PC-9 (cell line): ENCODE data around the gene FGF12. TPM values are rescaled to one million over a fixed set of nuclear protein-coding genes. Genes with fewer than 3 reads are reported as not detected.

Experiments
- BruUV-seq: library from RNA; stranded (reverse); fragments of 400-500 nt; replicated peaks from 2 replicates; lab custom pipeline; 2021; lab: Mats Ljungman, UMichigan
- CTCF ChIA-PET: fragments of 300-600 bp; sonication (Branson Sonifier 250); formaldehyde crosslinking; loops from one replicate; lab custom pipeline; 2022; ENCODE audit warnings: antibody characterized with exemption; lab: Charles Lee
- POLR2A ChIA-PET: fragments of 300-600 bp; sonication (Branson Sonifier 250); formaldehyde crosslinking; loops from one replicate; lab custom pipeline; 2022; ENCODE audit warnings: antibody characterized with exemption; ENCODE audit not compliant: unreplicated experiment; lab: Charles Lee
- DNase-seq, 2 experiments: peaks; one replicate each; pipeline versions ENCODE4 v3.0.0 to v3.0.0-alpha.2; 2015 to 2022; ENCODE audit warnings: mixed read lengths in 1 of 2
- H2AFZ ChIP-seq: fragments of 200-600 bp; sonication (generic); 2 replicates; pipeline ENCODE4 v1.8.1; 2017; ENCODE audit warnings: antibody characterized with exemption
- H3F3A ChIP-seq: fragments of 200-600 bp; sonication (generic); 2 replicates; pipeline ENCODE4 v1.8.1; 2017; ENCODE audit warnings: antibody characterized with exemption, mild to moderate bottlenecking, low read depth; ENCODE audit not compliant: insufficient read depth
- H3K27ac ChIP-seq: fragments of 200-600 bp; sonication (generic); 2 replicates; pipeline ENCODE4 v1.6.1; 2016; ENCODE audit warnings: mixed run types
- H3K27me3 ChIP-seq: fragments of 200-600 bp; sonication (generic); 2 replicates; pipeline ENCODE4 v1.6.1; 2016; ENCODE audit warnings: low read depth, mixed run types; ENCODE audit not compliant: insufficient read depth
- H3K36me3 ChIP-seq: fragments of 200-600 bp; sonication (generic); 2 replicates; pipeline ENCODE4 v1.6.1; 2016; ENCODE audit warnings: low read depth, mixed run types
- H3K4me1 ChIP-seq: fragments of 200-600 bp; sonication (generic); replicated peaks from 2 replicates; pipeline ENCODE4 v1.6.1; 2016; ENCODE audit warnings: mixed run types; ENCODE audit not compliant: insufficient read depth
- H3K4me2 ChIP-seq: fragments of 200-600 bp; sonication (generic); 2 replicates; pipeline ENCODE4 v1.6.1; 2017; ENCODE audit warnings: mixed run types
- H3K4me3 ChIP-seq: fragments of 200-600 bp; sonication (generic); 2 replicates; pipeline ENCODE4 v1.6.1; 2016; ENCODE audit warnings: mixed run types
- H3K79me2 ChIP-seq: fragments of 200-600 bp; sonication (generic); 2 replicates; pipeline ENCODE4 v1.6.1; 2017; ENCODE audit warnings: low read depth, mixed run types
- H3K9me2 ChIP-seq: fragments of 200-600 bp; sonication (generic); 2 replicates; pipeline ENCODE4 v1.8.1; 2017; ENCODE audit warnings: mild to moderate bottlenecking; ENCODE audit not compliant: insufficient read depth
- H3K9me3 ChIP-seq: fragments of 200-600 bp; sonication (generic); 2 replicates; pipeline ENCODE4 v1.8.1; 2016; ENCODE audit warnings: low read depth; ENCODE audit not compliant: insufficient read depth
- H4K20me1 ChIP-seq: fragments of 200-600 bp; sonication (generic); 2 replicates; pipeline ENCODE4 v1.8.1; 2017; ENCODE audit not compliant: insufficient read depth
- CTCF ChIP-seq: fragments of 200-600 bp; sonication (generic); conservative IDR thresholded peaks from 2 replicates; pipeline ENCODE4 v1.6.1; 2017; ENCODE audit warnings: mixed run types, antibody characterized with exemption, mild to moderate bottlenecking, moderate library complexity
- EZH2 ChIP-seq: fragments of 200-600 bp; sonication (generic); IDR thresholded peaks from 2 replicates; pipeline ENCODE4 v1.8.0; 2017; ENCODE audit warnings: antibody characterized with exemption, low read depth
- intact Hi-C: fragments of 100-400 bp; cut with micrococcal nuclease; formaldehyde crosslinking; loops from one replicate; pipeline ENCODE4 v1.10.0; 2022; ENCODE audit not compliant: unreplicated experiment
- total RNA-seq: library from RNA; stranded (reverse); gene quantifications from 2 replicates; pipeline ENCODE4 v1.2.3, GENCODE V29; 2021

FGF12 gene
- total RNA-seq, 1 experiment from 2014 or later: 10.9 TPM

- intact Hi-C loops: no loop called here
Measured at GRCh38 chr3:192570315-192570714, 157.0 kb downstream of the FGF12 start.

DNA sequence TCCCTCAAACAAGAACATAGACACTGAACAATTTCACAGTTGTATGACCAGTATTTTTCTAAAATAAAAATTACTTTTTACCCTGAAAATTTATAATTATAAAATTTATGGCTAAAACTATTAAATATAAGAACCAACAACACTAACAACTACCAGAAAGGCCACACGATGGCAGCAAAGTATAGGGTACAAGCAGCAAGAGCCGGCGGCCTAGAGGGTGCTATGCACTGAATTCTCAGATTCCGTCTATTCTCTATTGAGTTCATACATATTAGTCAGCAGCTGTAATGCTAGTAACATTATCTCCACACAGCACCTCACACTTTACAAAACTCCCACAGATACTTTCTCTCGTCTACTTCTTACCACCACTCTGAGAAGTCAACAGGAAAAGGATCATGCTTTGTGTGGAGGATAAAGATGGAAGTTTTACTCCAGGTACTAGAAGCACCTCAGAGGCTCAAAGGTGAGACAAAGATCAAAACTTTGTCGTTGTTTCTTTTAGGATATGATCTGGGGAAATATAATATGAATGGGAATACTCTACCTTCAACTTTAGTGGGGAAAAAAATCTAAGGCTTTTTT, 160.5 kb downstream of the FGF12 start:
- POLR2A ChIA-PET: interaction anchor here (0.6 kb wide), 1 partner anchor 203 kb away, joined by 5 read pairs; no protein-coding TSS in a partner anchor
- Histone ChIP-seq H4K20me1 (no peaks in the 10 kb centered on the region), H3K36me3 (no peaks in the 10 kb centered on the region), H3K27me3 (no peaks in the 10 kb centered on the region), H3K9me2 (no peaks in the 10 kb centered on the region), H3K79me2 (no peaks in the 10 kb centered on the region), H2AFZ (no peak overlapping the region), H3K4me1 (peaks cover 4% of the 10 kb centered on the region; the same call in 1 of the 2 replicates), H3K4me3 (no peak overlapping the region), H3F3A (no peaks in the 10 kb centered on the region), H3K9me3 (no peaks in the 10 kb centered on the region), H3K4me2 (peak overlapping the region; percentile 22), H3K27ac (no peak overlapping the region)
- CTCF ChIA-PET: interaction anchor here (0.7 to 1.9 kb wide), 2 partner anchors 206 to 1004 kb away, joined by 3 to 7 read pairs; no protein-coding TSS in a partner anchor
- DNase-seq: peak; percentile 73 to 79
- TF ChIP-seq CTCF (peak; percentile 95), EZH2 (no peak)
- BruUV-seq: no TSS peak
- intact Hi-C loops: loop anchor here (1.0 to 10.0 kb wide), 7 partner anchors 99 to 1006 kb away; no protein-coding TSS in a partner anchor

More at GRCh38 chr3:192570315-192570714, 157.0 kb downstream of the FGF12 start:
- Histone ChIP-seq H3K4me2 (peak overlapping the region; percentile 8; the same call in 1 of the 2 replicates), H3K9me3 (no peaks in the 10 kb centered on the region), H3K27ac (no peak overlapping the region), H3K27me3 (no peaks in the 10 kb centered on the region), H4K20me1 (no peaks in the 10 kb centered on the region), H3K4me1 (peaks cover 4% of the 10 kb centered on the region; the same call in 1 of the 2 replicates), H3K36me3 (no peaks in the 10 kb centered on the region), H3K79me2 (no peaks in the 10 kb centered on the region), H3K9me2 (no peaks in the 10 kb centered on the region), H3K4me3 (no peak overlapping the region), H3F3A (no peaks in the 10 kb centered on the region), H2AFZ (no peak overlapping the region)
- BruUV-seq: no TSS peak
- TF ChIP-seq EZH2 (no peak), CTCF (no peak)
- ChIA-PET CTCF (no interaction called here), POLR2A (no interaction called here)
- no peak for DNase-seq

DNA sequence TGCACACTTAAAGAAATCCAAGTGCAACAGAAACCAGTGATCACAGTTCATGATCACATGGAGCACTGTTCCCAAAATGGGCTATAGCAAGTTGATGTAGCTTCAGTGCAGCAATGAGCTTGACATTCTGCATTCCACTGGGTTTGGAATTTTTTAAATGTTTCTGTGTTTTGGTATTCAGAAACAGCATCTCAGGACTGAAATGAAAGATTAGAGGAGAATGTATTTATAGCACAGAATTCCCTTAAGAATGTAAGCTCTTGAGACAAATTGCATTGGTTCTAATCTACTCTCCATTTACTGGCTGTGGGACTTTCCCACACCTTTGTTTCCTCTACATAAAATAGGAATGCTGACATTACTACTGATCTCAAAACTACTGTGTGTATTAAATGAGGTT, 162.7 kb downstream of the FGF12 start:
- no peak overlapping the region for H3K27ac ChIP-seq
- BruUV-seq: no TSS peak
- POLR2A ChIA-PET: no interaction called here
- H3K4me1 ChIP-seq: peaks cover 4% of the 10 kb centered on the region; the same call in 1 of the 2 replicates
- H3K36me3 ChIP-seq: no peaks in the 10 kb centered on the region
- no peak overlapping the region for H3K4me2 ChIP-seq
- CTCF ChIA-PET: no interaction called here
- TF ChIP-seq EZH2 (no peak), CTCF (no peak)
- H3K9me3 ChIP-seq: no peaks in the 10 kb centered on the region
- no peaks in the 10 kb centered on the region for H3K27me3 ChIP-seq
- no peak for DNase-seq
- H3K9me2 ChIP-seq: no peaks in the 10 kb centered on the region
- no peaks in the 10 kb centered on the region for H3K79me2 ChIP-seq
- H3K4me3 ChIP-seq: no peak overlapping the region
- H3F3A ChIP-seq: no peaks in the 10 kb centered on the region
- no peaks in the 10 kb centered on the region for H4K20me1 ChIP-seq
- intact Hi-C loops: loop anchor here (10.0 kb wide), 2 partner anchors 360 to 900 kb away; no protein-coding TSS in a partner anchor
- H2AFZ ChIP-seq: no peak overlapping the region
